ENCODE measurements around the gene RGS14.

Gene RGS14, protein sequence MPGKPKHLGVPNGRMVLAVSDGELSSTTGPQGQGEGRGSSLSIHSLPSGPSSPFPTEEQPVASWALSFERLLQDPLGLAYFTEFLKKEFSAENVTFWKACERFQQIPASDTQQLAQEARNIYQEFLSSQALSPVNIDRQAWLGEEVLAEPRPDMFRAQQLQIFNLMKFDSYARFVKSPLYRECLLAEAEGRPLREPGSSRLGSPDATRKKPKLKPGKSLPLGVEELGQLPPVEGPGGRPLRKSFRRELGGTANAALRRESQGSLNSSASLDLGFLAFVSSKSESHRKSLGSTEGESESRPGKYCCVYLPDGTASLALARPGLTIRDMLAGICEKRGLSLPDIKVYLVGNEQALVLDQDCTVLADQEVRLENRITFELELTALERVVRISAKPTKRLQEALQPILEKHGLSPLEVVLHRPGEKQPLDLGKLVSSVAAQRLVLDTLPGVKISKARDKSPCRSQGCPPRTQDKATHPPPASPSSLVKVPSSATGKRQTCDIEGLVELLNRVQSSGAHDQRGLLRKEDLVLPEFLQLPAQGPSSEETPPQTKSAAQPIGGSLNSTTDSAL

DNA sequence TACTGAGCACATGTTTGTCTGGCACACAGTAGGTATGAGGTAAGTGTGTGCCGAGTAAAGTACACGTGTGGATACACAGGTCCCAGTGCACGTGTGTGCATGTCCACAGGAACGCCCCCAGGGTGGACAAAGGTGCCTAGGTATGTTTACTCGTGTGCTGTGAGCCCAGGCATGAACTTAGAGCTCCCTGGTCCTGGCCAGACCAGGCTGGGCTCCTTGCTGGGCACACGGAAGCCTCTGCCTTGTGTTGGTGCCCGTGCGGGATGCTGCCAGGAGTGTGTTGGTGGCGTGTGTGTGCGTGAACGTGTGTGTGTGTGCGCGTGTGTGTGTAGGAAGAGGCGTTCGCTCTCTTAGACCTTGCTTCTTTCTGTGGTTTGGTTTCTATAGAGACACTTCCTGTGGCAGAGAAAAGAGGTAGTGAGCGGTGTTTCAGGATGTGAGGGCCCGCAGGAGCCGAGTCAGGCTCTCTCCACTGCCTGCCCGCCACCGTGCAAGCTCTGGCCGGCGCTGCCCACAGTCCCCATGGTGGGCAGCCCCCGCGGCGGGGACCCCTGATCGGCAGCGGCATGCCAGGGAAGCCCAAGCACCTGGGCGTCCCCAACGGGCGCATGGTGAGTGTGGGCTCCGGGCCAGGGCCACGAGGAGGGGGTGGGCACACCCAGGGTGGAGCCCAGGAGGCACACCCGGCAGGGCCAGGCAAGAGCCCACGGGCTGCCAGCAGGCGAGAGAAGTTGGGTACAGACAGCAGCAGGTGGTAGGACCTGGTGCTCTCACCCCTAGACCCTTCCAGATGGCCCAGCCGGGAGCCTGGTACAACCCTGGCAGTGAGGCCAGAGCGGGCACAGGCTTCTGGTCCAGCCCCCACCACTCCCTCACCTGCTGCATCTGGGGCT is at the start of gene RGS14:
TSS of gene RGS14 (plus strand) at position 466 of the 893 bp plus-strand sequence. CDS start at position 567, 101 bp downstream.
- DNase-seq (ENCODE audit: low read depth): peak; percentile 54

DNA sequence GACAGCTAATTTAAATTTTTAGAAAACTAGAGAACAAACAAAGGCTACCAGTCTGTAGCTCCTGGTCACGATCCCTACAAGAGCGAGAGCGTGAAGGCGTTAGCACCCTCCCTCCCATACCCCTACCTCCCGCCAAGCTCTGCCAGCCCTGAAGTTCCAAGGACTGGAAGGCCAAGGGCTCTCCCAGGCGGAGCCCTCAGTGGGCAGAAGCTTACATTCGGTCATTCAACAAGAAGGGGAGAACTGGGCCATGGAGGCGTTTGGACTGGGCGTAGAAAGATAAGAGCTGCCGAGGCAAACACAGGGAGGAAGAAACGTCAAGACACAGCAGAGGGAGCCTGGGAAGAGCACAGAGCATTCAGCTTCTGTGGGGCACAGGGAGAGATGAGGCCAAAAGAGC is 49.0 kb upstream of the RGS14 start:
- DNase-seq (ENCODE audit: low read depth): no peak

DNA sequence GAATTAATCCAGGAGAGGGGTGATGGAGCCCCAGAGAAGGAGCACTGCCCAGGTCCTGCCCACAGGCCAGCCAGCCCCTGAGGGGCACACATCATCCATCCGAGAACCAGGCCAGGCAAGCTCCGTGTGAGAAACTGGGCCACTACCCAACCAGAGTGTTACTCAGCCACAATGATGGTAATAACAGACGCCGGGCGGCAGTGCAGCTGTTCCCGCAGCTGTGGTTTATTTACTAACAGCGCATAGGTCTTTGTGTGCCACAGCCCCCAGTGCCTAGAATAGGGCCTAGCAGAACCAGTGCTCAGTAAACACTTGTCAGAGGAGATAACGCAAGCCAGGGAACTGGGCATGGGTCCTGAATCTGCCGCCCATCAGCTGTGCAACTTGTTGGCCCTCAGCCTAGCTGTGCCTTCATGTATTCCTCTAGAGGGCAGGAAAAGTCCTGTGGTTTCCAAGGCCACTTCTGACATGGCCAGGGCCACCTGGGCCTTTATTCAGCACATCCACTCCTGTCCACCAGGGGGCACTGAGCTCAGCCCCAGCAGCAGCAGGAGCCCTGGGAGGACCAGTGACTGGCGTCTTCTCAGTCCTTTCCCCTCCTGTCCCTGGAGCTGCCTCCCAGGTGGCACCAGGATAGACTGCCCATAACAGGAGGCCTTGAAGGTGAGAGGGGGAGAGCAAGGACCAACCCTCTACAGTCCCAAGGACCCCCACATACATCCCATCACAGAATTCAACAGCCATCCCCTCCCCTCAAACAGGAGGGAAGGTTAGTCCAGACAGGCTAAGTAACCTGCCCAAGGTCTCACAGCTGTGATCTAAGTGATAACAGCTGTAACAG is 48.2 kb upstream of the RGS14 start:
- DNase-seq (ENCODE audit: low read depth): peak; percentile 58

DNA sequence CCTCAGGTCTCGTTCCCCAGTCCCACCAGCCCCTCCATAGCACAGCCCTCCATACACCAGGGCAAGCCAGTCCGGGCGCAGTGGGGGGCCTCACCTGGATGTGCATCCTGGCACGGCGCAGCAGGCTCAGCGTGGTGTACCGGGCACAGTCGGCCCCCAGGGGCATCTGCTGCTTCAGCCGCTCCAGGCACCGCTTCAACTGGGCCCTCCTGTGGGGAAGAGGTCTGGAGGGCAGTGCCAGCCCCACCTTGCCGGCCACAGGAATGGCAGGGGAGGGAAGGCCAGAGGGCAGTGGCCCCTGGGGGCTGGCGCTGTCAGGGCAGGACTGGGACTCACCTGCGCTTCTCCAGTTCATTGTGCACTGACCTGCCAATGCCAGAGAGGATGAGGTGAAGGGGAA is 47.4 kb upstream of the RGS14 start:
- DNase-seq (ENCODE audit: low read depth): no peak

DNA sequence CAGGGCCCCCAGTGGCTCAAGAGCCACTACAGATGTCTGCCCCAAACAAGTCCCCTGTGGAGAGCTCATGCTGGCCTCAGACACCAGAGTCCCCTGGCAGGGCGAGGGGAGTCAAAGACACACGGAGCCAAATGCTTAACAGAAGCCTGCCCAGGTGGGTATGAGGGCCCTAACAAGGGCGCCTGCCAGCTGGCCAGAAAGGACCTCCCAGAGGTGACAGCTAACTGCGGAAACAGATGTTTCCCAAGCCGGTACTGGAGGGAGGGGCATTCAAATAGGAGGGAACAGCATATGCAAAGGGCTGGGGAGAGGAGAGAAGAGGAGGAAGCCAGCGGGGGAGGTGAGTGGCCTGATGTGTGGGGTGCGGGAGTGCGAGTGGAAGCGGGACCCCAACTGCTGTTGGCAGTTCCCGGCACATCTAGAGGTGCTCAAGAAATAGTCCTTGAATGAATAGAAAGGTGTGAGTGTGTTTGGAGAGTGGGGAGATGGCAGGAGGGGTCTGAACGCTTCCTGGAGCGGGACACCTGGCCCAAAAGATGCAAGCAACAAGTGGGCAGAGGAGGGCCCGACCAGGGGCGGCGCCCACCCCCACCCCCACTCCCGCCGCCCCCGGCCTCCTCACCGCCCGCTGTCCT is 46.9 kb upstream of the RGS14 start:
- no peak for DNase-seq (ENCODE audit: low read depth)

DNA sequence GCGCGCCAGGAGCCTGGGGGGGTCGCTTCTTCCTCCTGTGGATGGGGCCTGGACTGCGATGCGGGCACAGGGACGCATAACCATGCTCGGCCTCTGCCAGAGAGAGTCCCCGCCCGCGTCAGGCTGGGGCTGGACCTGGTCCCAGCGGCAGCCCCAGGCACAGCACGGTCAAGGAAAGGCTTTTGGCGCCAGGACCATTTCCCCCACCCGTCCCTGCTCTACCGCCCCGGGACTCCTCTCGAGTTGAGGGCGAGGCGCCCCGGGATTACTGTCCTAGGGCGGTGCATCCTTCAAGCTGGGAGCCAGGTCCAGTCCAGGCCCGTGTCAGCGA is 46.4 kb upstream of the RGS14 start:
- DNase-seq (ENCODE audit: low read depth): no peak

DNA sequence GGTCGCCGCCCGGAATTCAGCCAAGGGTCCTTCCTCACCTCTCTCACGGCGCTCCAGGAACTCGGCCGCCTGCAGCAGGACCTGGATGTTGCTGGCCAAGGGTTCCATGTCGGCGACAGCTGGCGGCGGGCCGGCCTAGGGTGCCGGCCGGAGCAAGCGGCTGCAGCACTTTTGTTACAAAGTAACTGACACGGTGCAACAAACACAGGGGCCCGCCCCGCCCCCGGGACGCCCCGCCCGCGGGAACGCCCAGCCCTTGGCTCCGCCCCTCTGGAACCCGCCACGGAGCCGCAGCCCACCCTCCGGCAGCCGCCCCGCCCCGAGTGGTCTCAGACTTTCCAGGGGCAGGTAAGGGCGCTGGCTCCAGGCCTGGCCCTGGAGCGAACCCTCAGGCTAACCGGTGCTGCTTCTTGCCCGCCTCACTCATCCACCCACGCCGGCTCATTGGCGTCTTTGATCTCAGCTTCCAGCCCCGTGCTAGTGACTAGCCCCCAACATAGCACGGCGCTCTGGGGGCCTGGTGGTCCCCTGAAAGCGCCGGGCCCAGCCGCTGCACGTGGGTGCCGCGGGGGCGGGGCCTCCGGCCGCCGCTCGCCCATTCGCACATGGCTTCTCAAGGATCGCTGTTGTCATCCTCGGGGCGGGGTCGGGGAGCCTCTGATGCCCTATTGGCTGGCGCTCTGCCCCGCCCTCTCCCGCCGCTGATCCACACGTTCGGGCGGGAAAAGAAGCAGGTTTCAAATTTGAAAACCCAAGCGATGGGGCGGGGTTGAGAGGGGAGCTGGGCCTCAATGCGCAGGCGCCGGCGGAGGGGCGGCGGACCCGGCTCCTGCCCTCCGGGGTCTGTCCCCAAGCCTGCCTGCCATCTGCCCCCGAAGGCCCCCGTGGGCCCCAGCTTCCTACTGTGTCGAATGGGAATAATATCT is 45.7 kb upstream of the RGS14 start, which contains the start of gene MXD3:
TSS of gene MXD3 (minus strand) at position 176 of the 926 bp plus-strand sequence. CDS start at position 108, 68 bp downstream.
- peak; percentile 93 for DNase-seq (ENCODE audit: low read depth)

DNA sequence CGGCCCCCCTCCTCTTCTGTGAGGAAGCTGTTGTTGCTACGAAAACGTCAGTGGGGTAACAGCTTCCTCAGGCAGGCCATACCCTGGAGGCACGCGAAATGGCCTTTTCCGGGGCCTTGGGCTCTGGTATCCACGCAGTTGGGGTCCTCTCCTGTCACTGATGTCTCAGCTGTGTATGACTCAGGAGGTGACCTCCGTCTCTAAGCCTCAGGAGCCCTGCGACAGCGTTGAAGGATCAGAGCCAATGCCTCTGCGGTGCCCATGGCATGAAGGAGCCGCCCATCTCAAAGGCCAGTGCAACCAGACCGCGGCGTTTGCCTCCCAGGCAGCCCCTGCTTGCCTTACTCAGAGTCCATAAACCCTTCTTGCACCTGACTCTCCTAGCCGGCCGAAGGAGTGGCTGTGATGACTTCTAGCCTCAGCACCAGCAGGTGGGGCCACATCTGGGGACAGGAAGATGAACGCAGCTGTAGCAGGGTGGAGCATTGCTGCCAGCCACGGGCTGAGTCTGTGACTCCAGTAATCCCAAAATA is 45.0 kb upstream of the RGS14 start:
- DNase-seq (ENCODE audit: low read depth): no peak

DNA sequence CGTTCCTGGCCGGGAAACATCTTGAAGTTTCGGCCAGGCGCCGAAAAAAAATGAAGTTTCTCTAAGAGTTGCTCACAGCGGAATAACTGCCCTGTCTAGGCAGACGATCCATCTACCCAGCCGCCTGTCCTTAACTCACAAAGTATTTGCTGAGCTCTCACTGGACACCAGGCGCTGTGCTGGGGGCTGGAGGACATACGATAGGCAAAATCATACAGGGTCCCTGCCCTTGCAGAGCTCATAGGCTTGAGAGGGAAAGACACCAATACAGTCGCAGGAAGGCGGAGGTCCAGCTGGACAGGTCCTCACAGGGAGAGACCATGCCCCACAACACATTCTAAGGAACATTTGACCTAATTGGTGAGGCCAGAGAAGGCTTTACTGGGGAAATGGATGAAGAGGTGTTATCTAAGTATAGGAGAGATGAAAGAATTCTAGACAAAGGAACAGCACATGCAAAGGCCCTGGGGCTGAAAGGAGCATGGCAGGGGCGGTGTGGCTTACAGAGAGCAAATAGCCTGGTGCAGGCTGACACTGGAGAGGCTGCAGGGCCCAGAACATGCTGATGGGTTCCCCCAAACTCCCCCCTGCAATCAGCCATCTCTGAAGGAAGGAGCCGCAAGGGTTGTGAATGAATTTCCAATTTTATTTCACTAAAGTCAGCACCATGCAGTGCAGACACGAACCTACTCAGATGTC is 44.0 kb upstream of the RGS14 start:
- DNase-seq (ENCODE audit: low read depth): no peak

DNA sequence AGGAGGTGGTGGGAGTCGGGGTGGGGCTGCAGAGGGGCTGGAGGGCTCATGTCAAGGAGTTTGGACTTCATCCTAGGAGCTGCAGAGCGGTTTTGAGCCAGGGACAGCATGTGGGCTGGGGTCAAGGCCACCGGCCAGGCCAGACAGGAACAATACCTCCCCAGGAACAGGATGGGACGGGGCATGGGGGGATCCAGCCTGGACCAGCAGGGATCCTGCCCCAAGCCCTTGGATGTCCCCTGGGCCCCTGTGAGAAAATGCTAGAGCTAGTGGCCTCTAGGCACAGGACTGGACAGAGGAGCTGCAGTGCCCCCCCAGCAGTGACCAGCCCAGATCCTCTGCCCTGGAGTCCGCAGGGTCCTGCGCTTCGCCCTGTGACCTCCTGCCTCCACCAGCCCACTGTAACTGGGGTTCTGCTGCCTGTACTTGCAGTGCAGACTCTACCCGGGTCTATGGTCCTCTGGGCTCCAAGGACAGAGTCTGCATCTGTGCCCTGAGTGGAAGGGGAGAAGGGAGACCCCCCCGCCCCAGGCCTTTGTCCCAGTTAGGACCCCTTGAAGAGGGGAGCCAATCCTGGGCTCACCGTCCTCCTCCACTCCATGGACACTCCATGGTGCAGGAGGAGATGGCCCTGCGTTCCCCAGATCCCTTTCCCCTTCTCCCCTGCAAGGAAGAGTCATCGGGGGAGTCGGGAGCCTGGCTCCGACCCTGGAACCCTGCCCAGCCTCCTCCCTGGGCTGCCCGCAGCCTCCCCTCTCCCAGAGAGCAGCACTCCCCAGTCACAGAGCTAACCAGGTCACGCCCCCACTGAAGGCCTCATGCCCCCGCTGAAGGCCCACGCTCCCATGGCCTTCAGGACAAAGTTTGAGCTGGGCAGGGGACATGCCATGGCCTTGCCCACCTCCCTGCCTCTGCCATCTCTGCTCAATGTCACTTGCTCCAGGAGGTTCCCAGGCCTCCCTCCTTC is 43.1 kb upstream of the RGS14 start:
- no peak for DNase-seq (ENCODE audit: low read depth)

DNA sequence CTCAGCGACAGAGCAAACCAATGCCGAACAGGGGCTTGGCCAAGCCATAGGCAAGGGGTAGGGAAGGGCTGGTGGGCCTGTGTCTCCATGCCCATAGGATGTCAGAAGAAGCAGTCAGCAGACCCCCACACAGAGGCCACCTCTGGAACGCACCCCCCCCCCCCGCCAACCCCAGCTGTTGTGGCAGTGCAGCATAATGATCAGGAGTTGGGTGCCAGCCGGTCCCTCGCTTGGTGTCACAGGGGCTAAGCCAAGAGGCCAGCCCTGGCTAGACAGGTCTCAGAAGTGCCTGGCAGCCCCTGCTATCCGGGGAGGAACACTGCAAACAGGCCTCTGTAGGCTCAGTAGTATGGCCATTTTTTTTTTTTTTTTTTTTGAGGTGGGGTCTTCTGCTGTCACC is 42.3 kb upstream of the RGS14 start:
- DNase-seq (ENCODE audit: low read depth): no peak

DNA sequence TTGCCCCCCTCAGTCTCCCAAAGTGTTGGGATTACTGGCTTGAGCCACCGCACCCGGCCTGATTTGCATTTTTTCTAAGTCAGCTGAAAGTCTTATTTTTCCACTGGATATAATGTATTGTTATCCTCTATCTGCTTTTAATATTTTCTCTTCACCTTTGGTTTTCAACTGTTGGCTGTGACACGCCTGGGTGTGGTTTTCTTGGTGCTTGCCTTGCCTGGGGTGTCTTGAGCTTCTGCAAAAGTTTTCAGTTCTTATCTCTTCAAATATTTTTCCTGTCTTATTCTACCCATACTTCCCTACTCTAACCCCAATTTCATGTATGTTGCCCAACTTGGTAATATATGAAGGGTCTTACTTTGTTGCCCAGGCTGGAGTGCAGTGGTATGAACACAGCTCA is 41.7 kb upstream of the RGS14 start:
- no peak for DNase-seq (ENCODE audit: low read depth)

DNA sequence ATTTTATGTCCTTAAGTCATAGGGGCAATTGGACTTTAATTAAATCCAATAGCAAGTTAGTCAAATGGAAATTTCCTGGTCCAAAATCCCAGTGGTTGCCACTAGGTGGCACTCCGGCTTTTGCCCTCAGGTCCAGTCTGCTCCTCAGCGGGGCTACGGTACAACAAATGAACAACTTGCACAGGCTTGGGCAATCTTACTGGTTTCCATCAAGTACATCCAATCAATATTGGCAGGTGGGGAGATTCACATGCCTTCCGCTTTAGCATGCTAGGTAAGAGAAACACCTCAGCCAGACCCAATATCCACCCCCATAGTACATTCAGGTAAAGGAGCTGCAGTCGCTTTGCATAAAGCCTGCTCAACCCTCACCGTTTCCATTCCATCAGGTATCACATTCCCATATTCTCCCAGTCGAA is 39.8 kb upstream of the RGS14 start:
- DNase-seq (ENCODE audit: low read depth): peak; percentile 57

DNA sequence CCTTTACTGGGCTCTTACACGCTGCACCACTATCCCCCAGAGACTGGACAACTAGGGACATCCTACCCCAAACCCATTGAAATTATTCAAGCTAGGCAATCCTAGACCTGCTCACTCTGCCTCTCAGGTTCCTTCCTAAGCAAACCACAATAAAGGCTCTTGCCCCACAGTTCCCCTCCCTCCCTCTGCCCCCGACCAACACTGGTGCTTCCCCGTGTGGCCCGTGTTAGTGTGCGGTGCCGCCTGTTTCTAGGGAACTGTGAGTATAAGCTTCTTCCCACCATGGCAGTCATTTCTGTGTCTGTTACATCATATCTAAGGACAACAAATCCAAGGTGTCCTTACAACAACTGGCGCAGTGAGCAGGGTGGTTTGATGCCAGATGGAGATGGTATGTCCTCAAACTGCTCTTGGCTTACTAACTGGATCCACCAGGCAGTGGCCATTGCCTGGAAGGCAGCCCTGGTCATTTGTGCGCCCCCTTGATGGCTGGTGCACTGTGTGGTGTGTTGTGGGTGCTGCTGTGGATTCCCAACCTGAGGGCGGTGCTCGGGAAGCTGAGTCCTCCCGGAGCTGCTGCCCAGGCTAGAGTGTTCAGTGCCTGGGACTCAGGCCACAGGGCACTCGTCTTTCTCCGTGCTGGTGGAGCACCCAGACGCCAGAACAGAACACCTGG is 37.7 kb upstream of the RGS14 start:
- no peak for DNase-seq (ENCODE audit: low read depth)

DNA sequence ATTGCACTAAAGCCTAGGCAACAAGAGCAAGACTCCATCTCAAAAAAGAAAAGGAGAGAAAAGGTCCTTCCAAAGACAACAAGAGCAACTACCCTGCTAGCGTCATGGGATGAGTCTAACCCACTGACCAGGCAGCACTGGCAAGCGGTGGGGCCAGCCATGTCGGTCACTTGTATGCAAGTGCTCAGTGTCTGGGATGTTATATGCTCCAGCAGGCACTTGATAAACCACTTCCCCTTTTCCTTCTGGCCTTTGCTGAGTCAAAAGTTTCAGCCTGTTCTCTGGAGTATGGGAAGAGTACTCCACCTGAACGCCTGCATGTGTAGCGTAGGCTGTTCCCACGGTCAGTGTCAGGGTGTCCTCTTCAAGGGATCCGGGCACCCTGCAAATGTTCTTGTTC is 36.8 kb upstream of the RGS14 start:
- DNase-seq (ENCODE audit: low read depth): no peak

DNA sequence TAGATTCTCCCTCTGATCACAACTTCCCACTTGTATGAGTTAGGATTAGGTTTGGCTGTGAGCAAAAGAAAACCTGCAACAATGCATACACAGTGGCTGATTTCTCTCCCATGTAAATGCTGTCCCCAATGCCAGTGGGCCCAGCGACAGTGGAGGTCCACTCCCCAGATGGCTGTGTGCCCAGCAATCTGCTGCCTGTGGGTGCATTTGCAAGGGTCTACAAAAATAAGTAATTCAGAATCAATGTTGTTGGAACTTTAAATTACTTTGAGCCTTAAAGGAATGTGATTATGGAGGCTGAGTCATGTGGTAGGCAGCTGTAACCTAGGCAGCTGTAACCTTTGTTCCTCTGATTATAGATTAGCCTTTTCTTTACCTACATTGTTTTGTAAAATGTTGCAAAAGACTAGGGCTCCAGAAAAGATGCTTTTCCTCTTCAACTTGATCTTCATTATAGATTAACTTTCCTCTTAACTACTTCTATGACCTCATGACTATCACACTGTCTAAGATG is 31.8 kb upstream of the RGS14 start:
- DNase-seq (ENCODE audit: low read depth): no peak

Measured in activated T-helper 9 cell treated with anti-CD3 and anti-CD28 coated beads, Interleukin-2, amount 50 U/mL, for 16 hours (primary cell).